Panc1 (cell line): ENCODE measurements around the gene LRRC74B. TPM values are rescaled to one million over a fixed set of nuclear protein-coding genes. Genes with fewer than 3 reads are reported as not detected.
"Not testable (repeated sequence)": the region's sequence is repeated elsewhere in the genome, so short reads cannot be mapped to it uniquely, and the experiment has no call there.

Experiments
- ATAC-seq: fragments of 200-7000 bp; cut with Tn5 transposase; 2 replicates; pipeline ENCODE4 v1.9.1; 2020; ENCODE audit warnings: mild to moderate bottlenecking, moderate library complexity
- BruUV-seq: library from RNA; stranded (reverse); fragments of 400-500 nt; replicated peaks from 2 replicates; lab custom pipeline; 2021; lab: Mats Ljungman, UMichigan
- CTCF ChIA-PET: fragments of 300-600 bp; sonication (Branson Sonifier 250); formaldehyde crosslinking; loops from one replicate; lab custom pipeline; 2022; ENCODE audit warnings: antibody characterized with exemption; lab: Charles Lee
- POLR2A ChIA-PET: fragments of 300-600 bp; sonication (Branson Sonifier 250); formaldehyde crosslinking; loops from one replicate; lab custom pipeline; 2022; ENCODE audit warnings: antibody characterized with exemption; lab: Charles Lee
- DNase-seq: peaks from one replicate; pipeline ENCODE4 v3.0.0-alpha.2; 2010; ENCODE audit warnings: low read depth, low spot score
- H3K27ac ChIP-seq: 2 replicates; pipeline ENCODE4 v1.5.1; 2011; ENCODE audit warnings: mild to moderate bottlenecking, low read length, inconsistent platforms
- H3K27me3 ChIP-seq: fragments of 200-500 bp; sonication (Bioruptor generic); 2 replicates; pipeline ENCODE4 v1.6.0; 2014; ENCODE audit warnings: low read length, inconsistent platforms; ENCODE audit not compliant: control insufficient read depth, insufficient read depth
- H3K36me3 ChIP-seq: fragments of 200-500 bp; sonication (Bioruptor generic); 2 replicates; pipeline ENCODE4 v1.5.1; 2014; ENCODE audit warnings: inconsistent platforms, mild to moderate bottlenecking, low read length, moderate library complexity; ENCODE audit not compliant: control insufficient read depth, insufficient read depth
- H3K4me1 ChIP-seq: 2 replicates; pipeline ENCODE4 v1.5.1; 2011; ENCODE audit warnings: inconsistent platforms, mild to moderate bottlenecking, low read length, moderate library complexity; ENCODE audit not compliant: control insufficient read depth, insufficient read depth
- H3K4me3 ChIP-seq, 2 experiments: 2 replicates each; pipeline ENCODE4 v1.5.1; 2011 to 2012; ENCODE audit warnings: low read depth in 2 of 2, low read length in 2 of 2, mild to moderate bottlenecking in 2 of 2, inconsistent platforms in 1 of 2, moderate library complexity in 1 of 2
- H3K9me3 ChIP-seq: fragments of 200-500 bp; sonication (Bioruptor generic); 2 replicates; pipeline ENCODE4 v1.5.1; 2014; ENCODE audit warnings: low read depth, mild to moderate bottlenecking, inconsistent platforms, low read length, moderate library complexity; ENCODE audit not compliant: control insufficient read depth, insufficient read depth
- CTCF ChIP-seq: fragments of 450-650 bp; IDR thresholded peaks from 2 replicates; pipeline ENCODE4 v1.5.1; 2017; ENCODE audit warnings: mild to moderate bottlenecking
- POLR2AphosphoS5 ChIP-seq: IDR thresholded peaks from 2 replicates; pipeline ENCODE4 v1.6.1; 2012; ENCODE audit warnings: mild to moderate bottlenecking, low read depth, low read length, moderate library complexity
- REST ChIP-seq, 2 experiments: IDR thresholded peaks; 2 replicates each; pipeline ENCODE4 v1.6.1; 2011 to 2012; ENCODE audit warnings: low read depth in 2 of 2, control low read depth in 1 of 2, low read length in 1 of 2, mild to moderate bottlenecking in 1 of 2, moderate library complexity in 1 of 2; ENCODE audit not compliant: insufficient read depth in 1 of 2
- SIN3A ChIP-seq: IDR thresholded peaks from 2 replicates; pipeline ENCODE4 v1.6.1; 2012; ENCODE audit warnings: low read depth, mild to moderate bottlenecking, low read length, moderate library complexity, borderline replicate concordance; ENCODE audit not compliant: insufficient read depth
- TCF7L2 ChIP-seq: IDR thresholded peaks from 2 replicates; pipeline ENCODE4 v1.6.1; 2011; ENCODE audit warnings: mild to moderate bottlenecking, low read depth, low read length, inconsistent platforms
- in situ Hi-C: cut with HindIII; loops from 2 replicates; pipeline ENCODE4 v1.10.0; 2016; ENCODE audit warnings: low sequenced_read_pairs, low pct_unique_long_range_greater_than_20kb
- intact Hi-C: fragments of 100-400 bp; cut with micrococcal nuclease; formaldehyde crosslinking; loops from one replicate; pipeline ENCODE4 v1.10.0; 2022; ENCODE audit not compliant: unreplicated experiment
- total RNA-seq: library from RNA; stranded (reverse); gene quantifications from one replicate; pipeline ENCODE4 v1.2.1, GENCODE V29; 2021; ENCODE audit not compliant: unreplicated experiment

The LRRC74B gene
- total RNA-seq, 1 experiment from 2014 or later: not detected

DNA sequence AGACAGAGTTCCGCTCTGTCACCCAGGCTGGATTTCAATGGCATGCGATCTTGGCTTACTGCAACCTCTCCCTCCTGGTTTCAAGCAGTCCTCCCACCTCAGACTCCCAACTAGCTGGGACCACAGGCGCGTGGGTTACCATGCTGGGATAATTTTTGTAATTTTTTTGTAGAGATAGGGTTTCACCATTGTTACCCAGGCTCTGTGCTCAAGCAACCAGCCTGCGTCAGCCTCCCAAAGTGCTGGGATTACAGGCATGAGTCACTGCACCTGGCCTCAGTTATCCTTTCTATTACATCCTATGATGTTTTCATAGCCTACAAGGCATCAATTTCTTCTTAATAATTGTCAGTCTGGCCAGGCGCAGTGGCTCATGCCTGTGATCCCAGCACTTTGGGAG, 36.5 kb downstream of the LRRC74B start:
- Histone ChIP-seq H3K36me3 (no peaks in the 10 kb centered on the region), H3K9me3 (no peaks in the 10 kb centered on the region), H3K4me1 (no peaks in the 10 kb centered on the region), H3K4me3 (no peak overlapping the region), H3K27ac (no peak overlapping the region), H3K27me3 (no peaks in the 10 kb centered on the region)
- TF ChIP-seq POLR2AphosphoS5 (no peak), REST (IDR thresholded peaks at IDR 0.05; ENCODE audit: insufficient read depth in 1 of 2, low read depth in 2 of 2, low read length in 1 of 2) (no peak), SIN3A (no peak), CTCF (no peak), TCF7L2 (no peak)
- no TSS peak for BruUV-seq
- POLR2A ChIA-PET: no interaction called here
- intact Hi-C loops: no loop called here
- ATAC-seq (no peak), DNase-seq (no peak)
- in situ Hi-C loops: no loop called here
- CTCF ChIA-PET: no interaction called here

DNA sequence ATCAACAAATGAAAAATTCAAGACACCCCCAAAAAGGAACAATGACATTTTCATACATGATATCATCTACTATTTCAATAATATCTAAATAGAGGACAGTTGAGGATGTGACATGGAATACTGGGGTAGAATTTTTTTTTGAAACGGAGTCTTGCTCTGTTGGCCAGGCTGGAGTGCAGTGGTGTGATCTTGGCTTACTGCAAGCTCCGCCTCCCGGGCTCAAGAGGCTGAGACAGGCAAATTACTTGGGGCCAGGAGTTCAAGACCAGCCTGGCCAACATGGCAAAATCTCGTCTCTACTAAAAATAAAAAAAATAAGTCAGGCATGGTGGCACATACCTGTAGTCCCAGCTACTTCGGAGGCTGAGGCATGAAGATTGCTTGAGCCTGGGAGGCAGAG, 41.4 kb downstream of the LRRC74B start:
- no peak for ATAC-seq
- intact Hi-C loops (no loop called here), in situ Hi-C loops (no loop called here)
- Histone ChIP-seq H3K27ac (no peak overlapping the region), H3K4me1 (no peaks in the 10 kb centered on the region), H3K36me3 (no peaks in the 10 kb centered on the region), H3K4me3 (no peak overlapping the region), H3K27me3 (no peaks in the 10 kb centered on the region), H3K9me3 (no peaks in the 10 kb centered on the region)
- no peak for DNase-seq
- BruUV-seq: no TSS peak
- ChIA-PET POLR2A (no interaction called here), CTCF (no interaction called here)
- TF ChIP-seq TCF7L2: no peak
- TF ChIP-seq SIN3A: no peak
- no peak for TF ChIP-seq REST (IDR thresholded peaks at IDR 0.05; ENCODE audit: insufficient read depth in 1 of 2, low read depth in 2 of 2, low read length in 1 of 2)
- TF ChIP-seq CTCF: no peak
- TF ChIP-seq POLR2AphosphoS5: no peak

DNA sequence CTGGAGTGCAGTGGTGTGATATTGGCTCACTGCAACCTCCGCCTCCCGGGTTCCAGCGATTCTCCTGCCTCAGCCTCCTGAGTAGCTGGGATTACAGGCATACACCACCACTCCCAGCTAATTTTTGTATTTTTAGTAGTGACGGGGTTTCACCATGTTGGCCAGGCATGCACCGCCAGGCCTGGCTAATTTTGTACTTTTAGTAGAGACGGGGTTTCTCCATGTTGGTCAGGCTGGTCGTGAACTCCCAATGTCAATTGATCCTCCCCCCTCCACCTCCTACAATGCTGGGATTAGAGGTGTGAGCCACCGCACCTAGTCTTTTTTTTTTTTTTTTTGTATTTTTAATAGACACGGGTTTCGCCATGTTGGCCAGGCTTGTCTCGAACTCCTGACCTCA, 42.2 kb downstream of the LRRC74B start:
- DNase-seq, CTCF ChIA-PET, H3K27ac ChIP-seq, H3K36me3 ChIP-seq, POLR2A ChIA-PET, in situ Hi-C loops, BruUV-seq, ATAC-seq, H3K4me3 ChIP-seq, H3K27me3 ChIP-seq, H3K9me3 ChIP-seq, H3K4me1 ChIP-seq, intact Hi-C loops: not testable (repeated sequence)

DNA sequence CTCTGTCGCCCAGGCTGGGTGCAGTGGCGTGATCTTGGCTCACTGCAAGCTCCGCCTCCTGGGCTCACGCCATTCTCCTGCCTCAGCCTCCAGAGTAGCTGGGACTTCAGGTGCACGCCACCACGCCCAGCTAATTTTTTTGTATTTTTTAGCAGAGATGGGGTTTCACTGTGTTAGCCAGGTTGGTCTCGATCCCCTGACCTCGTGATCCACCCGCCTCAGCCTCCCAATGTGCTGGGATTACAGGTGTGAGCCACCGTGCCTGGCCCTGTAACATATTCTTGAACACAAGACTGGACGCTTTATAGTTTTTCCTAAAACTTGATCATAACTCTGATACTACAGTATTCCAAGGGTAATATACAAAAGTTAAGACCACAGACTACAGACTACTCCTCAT, 45.5 kb downstream of the LRRC74B start:
- H3K9me3 ChIP-seq, intact Hi-C loops, H3K27ac ChIP-seq, H3K36me3 ChIP-seq, CTCF ChIA-PET, H3K4me1 ChIP-seq, ATAC-seq, in situ Hi-C loops, H3K27me3 ChIP-seq, H3K4me3 ChIP-seq, BruUV-seq, DNase-seq: not testable (repeated sequence)
- POLR2A ChIA-PET: interaction anchor here (0.7 kb wide), 1 partner anchor 10 kb away, joined by 3 read pairs; no protein-coding TSS in a partner anchor
